Stomach (tissue), 4 donors: ENCODE measurements around the gene CA7.

Experiments used
- POLR2A ChIP-seq, 4 donors: fragments of 450-650 bp; IDR thresholded peaks; one replicate each; pipeline ENCODE4 v1.6.1; 2016; ENCODE audit warnings: antibody characterized with exemption in 4 of 4, control low read depth in 2 of 4, mild to moderate bottlenecking in 1 of 4, moderate library complexity in 1 of 4
- POLR2AphosphoS5 ChIP-seq, 3 donors: sonication (generic); formaldehyde crosslinking; IDR thresholded peaks; one replicate each; pipeline ENCODE4 v1.6.1; 2016; ENCODE audit warnings: antibody characterized with exemption in 3 of 3
- TF ChIP-seq, protein P1 (sequence below), 7 experiments: fragments of 450-650 bp in 4 of 7; fragments of 200-600 bp in 3 of 7; sonication (generic) in 3 of 7; IDR thresholded peaks; one replicate each; pipeline ENCODE4 v1.5.1; 2016 to 2019; ENCODE audit warnings: antibody characterized with exemption in 7 of 7, control low read depth in 2 of 7, mild to moderate bottlenecking in 1 of 7

DNA sequence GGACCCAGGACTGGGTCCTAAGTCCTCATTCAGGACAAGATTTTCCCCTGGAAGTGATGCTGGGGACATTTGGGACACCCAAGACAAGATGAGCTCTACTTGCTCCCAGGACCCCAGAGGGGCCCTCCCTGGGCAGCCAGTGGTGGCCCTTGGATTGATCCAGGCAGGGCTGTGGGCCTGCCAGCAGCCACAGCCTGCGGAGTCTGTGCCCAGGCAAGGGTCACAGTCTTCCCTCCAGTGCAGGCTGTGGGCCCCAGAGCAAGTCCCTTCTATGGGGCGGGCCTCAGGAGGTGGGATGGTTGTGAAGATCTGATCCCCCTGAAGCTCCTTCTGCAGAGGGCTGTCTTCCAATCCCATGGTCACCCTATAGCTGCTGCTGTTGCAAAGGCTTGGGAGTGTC is 12.6 kb downstream of the CA7 start:
- TF ChIP-seq, protein P1, sequence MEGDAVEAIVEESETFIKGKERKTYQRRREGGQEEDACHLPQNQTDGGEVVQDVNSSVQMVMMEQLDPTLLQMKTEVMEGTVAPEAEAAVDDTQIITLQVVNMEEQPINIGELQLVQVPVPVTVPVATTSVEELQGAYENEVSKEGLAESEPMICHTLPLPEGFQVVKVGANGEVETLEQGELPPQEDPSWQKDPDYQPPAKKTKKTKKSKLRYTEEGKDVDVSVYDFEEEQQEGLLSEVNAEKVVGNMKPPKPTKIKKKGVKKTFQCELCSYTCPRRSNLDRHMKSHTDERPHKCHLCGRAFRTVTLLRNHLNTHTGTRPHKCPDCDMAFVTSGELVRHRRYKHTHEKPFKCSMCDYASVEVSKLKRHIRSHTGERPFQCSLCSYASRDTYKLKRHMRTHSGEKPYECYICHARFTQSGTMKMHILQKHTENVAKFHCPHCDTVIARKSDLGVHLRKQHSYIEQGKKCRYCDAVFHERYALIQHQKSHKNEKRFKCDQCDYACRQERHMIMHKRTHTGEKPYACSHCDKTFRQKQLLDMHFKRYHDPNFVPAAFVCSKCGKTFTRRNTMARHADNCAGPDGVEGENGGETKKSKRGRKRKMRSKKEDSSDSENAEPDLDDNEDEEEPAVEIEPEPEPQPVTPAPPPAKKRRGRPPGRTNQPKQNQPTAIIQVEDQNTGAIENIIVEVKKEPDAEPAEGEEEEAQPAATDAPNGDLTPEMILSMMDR (IDR thresholded peaks at IDR 0.05) = no peak
- no peak for TF ChIP-seq POLR2A (IDR thresholded peaks at IDR 0.05)
- no peak for TF ChIP-seq POLR2AphosphoS5 (IDR thresholded peaks at IDR 0.05)
